Activated T-helper 1 cell treated with Interleukin-2 at 50 U/mL for 16 hours (primary cell): ENCODE data around the gene GAPT.
"Not testable (repeated sequence)": the region's sequence is repeated elsewhere in the genome, so short reads cannot be mapped to it uniquely, and the experiment has no call there.

Experiments
- DNase-seq: peaks from one replicate; pipeline ENCODE4 v3.0.0-alpha.2; 2020; ENCODE audit warnings: low read depth

The GAPT gene

GRCh38 chr5:58505502-58505901 is 14.3 kb downstream of the GAPT start:
- DNase-seq = no peak

- DNase-seq = no peak
Measured at GRCh38 chr5:58505971-58506640, 14.9 kb downstream of the GAPT start.

GRCh38 chr5:58507715-58508114 is 16.5 kb downstream of the GAPT start:
- DNase-seq = no peak

DNA sequence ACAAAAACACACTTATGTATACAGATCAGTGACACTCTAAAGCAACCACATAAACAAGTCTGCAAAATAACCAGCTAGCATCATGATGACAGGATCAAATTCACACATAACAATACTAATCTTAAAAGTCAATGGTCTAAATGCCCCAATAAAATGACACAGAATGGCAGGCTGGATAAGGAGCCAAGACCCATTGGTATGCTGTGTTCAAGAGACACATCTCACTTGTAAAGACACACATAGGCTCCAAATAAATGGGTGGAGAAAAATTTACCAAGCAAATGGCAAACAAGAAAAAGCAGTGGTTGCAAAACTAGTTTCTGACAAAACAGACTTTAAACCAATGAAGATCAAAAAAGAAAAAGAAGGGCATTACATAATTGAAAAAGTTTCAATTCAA is 26.0 kb downstream of the GAPT start:
- DNase-seq = no peak

GRCh38 chr5:58523956-58524355 is 32.7 kb downstream of the GAPT start:
- no peak for DNase-seq

- no peak for DNase-seq
Measured at GRCh38 chr5:58524571-58524970, 33.3 kb downstream of the GAPT start.

DNA sequence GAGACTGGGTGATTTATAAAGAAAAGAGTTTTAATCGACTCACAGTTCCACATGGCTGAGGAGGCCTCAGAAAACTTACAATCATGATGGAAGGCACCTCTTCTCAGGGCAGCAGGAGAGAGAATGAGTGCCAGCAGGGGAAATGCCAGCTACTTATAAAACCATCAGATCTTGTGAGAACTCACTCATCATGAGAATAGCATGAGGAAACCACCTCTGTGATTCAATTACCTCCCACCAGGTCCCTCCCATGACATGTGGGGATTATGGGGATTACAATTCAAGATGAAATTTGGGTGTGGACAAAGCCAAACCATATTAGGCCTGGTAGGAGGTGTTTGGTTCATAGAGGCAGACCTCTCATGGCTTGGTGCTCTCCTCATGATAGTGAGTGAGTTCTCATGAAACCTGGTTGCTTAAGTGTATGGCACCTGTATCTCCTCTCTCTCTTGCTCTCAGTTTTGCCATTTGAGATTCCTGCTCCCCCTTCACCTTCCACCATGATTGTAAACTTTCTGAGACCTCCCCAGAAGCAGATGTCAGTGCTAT is 39.8 kb downstream of the GAPT start:
- no peak for DNase-seq

- not testable (repeated sequence) for DNase-seq
Measured at GRCh38 chr5:58541935-58542334, 50.7 kb downstream of the GAPT start.

GRCh38 chr5:58542709-58543108 is 51.5 kb downstream of the GAPT start:
- DNase-seq = no peak

- no peak for DNase-seq
Measured at GRCh38 chr5:58543723-58544122, 52.5 kb downstream of the GAPT start.

DNA sequence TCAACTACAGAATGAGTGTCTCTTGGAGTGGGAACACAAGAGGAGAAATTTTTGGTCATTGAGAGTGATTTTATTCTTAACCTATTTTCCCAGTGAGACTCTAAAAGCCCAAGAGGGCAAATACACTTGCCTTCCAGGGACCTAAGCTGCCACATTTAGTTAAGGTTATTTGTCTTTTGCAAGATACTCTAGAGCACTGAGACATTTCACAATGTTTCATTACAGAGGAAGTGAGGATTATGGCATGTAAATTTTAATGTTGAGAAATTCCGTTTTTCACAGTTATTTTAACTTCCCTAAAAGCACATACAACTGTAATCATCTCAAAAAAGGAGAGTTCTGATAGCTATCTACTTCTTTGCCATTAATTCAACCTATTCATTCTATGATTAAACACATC is 53.0 kb downstream of the GAPT start:
- no peak for DNase-seq

DNA sequence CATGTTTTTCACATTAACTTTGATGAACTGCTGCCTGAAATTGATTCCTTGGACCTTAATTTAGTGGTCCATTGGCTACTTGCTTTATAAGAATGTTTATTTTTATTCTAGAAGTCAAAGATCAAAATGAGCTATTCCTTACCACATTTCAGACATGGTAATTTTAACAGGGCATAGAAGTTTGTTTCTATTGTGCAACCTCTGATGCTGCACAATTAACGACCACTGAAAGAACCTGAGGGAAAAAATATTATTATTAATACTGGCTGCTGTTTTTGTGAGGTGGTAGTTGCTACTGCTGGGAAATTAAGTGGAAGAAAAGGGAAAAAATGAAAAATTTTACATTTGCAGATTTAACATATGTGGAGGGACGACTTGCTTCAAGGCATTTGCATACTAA is 53.7 kb downstream of the GAPT start:
- DNase-seq = no peak

- DNase-seq = no peak
Measured at GRCh38 chr5:58545912-58546311, 54.7 kb downstream of the GAPT start.
